ENCODE results near the gene DFFA.

GRCh38 chr1:10519016-10519417 lies 46.7 kb upstream of the DFFA start:
- TF ChIP-seq CTCF (IDR thresholded peaks at IDR 0.05) (peak in 3 of 4 experiments; percentile 9 to 42 (median 19)), POLR2AphosphoS5 (IDR thresholded peaks at IDR 0.05) (no peak), EP300 (IDR thresholded peaks at IDR 0.05) (no peak), POLR2A (IDR thresholded peaks at IDR 0.05) (no peak)
